ENCODE data around the gene REG3A. TPM values are rescaled to one million over a fixed set of nuclear protein-coding genes. Genes with fewer than 3 reads are reported as not detected.

REG3A gene
- total RNA-seq (2014; rRNA removed; shearing (Covaris generic)) = not detected in 2 replicates

DNA sequence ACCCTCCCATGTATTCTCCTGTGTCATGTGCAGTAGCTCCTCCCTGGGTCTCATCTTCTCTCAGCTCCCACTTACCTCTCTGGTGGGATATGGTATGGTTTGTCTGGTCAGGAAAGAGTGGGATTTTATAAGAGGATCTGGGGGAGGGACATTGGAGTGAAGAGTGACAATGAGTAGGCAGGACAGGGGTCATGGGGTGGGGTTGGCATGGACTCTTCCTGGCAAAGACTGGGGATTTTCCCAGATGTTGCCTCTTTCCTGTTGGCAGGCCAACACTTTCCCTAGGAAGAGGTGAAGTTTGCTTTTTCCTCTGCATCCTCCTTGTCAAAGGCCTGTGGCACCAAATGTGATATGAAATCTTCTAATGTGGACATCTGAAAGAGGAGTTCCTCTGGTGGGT lies at the start of gene REG3A:
Gene REG3A, minus strand, starts transcription at position 101 of the 400 bp plus-strand sequence. CDS start 348 bp downstream, outside the sequence.
- no peak for DNase-seq (ENCODE audit: low spot score)

DNA sequence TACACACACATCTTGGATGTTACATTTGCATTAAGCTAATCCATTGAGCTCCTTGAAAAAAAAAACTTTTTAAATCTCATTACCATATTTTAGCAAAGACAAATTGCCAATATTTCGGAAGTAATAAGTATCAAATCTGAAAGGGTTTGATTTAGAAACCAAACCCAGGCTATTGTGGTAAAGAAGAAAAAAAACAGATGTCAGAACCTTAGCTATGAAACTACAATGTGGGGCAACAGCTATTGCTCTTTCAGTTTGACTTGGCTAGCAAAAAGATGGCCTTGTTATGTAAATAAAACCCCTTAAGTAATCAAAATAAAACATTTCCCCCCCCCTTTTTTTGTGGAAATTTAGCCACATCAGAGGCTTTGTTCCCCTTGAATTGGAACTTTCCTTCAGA lies 41.2 kb upstream of the REG3A start:
- DNase-seq (ENCODE audit: low spot score) = no peak

DNA sequence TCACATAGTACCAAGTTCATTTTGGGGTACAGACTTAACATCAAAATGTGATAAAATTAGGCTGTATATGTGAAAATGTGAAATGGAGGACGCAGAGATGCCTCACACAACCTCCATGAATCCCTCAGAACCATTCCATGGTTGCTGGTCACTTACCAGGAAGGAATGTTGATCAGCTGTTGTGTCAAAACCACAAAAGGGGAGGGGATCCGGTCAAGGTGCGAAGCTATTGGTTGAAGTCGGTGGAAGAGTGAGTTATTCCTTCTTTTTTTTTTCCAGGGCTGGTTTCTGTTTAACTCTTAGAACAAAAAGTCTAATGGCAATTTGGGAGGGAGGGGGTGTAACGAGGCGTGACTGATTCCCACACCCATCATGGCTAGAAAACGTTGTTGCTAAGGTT lies 32.3 kb upstream of the REG3A start:
- peak; percentile 4 for DNase-seq (ENCODE audit: low spot score)

DNA sequence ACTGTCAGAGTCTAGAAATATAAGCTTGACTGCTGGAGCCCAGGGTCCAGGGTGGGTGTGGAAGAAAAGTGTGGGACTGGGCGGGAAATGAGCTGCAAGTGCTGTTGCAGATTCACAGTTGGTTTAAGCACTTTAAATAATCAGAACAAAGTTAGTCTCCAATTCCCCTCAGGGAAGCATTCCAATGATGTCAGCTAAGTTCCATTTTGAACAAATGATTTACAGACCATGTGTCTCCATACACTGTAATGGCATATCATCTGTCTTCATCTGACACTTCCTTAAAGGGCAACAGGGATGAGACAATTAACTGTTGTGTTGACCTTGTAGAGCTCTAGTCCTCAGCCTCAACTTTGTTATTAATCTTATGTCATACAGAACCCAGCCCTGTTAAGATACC lies 31.5 kb upstream of the REG3A start:
- DNase-seq (ENCODE audit: low spot score) = no peak

DNA sequence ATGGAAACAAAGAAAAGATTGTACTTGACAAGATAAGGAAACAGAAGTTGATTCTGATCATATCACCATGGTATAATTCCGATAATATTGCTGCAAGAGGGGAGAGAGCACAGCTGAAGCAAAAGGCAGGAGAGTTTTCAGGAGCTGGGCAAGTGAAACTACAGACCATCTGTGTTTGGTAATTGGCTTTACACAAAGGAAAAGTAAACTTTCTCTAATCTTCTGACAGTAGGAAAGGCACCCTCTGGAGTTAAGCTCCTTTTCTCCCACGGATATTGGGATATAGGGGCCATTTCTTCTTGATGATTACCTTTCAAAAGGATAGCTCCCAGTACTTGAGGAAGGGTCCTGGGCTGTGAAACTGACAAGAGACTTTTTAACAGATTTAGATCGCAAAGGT lies 29.9 kb upstream of the REG3A start:
- no peak for DNase-seq (ENCODE audit: low spot score)

DNA sequence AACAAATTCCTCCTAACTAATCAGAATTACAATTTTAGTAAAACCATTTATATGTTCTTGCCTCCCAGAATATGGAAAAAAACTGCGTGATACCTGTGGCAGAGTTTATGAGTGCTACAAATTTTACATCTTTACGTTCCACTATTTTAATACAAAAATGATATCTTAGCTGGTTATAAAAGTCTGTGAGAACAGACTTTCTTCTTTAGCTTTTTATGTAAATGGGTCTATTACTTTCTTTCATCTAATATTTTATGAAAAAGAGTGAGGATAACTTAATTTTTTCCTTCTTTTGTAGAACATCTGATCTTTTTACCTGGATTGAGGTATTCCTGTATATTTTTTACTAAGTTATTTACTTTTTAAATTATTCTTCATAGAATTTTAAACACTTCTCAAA lies 22.1 kb upstream of the REG3A start:
- DNase-seq (ENCODE audit: low spot score) = no peak

DNA sequence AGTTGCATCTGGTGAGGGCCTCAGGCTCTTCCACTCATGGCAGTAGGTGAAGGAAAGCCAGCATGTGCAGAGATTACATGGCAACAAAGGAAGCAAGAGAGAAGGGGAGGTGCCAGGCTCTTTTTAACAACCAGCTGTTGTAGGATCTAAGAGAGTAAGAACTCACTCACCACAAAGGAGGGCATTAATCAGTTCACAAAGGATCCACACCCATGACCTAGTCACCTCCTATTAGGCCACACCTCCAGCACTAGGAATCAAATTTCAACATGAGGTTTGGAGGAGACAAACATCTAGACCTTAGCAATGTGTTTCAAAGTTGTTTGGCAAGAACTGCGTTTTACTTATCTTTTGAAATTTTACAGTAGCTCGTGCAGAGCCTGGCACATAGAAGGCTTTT lies 20.5 kb upstream of the REG3A start:
- DNase-seq (ENCODE audit: low spot score) = no peak

DNA sequence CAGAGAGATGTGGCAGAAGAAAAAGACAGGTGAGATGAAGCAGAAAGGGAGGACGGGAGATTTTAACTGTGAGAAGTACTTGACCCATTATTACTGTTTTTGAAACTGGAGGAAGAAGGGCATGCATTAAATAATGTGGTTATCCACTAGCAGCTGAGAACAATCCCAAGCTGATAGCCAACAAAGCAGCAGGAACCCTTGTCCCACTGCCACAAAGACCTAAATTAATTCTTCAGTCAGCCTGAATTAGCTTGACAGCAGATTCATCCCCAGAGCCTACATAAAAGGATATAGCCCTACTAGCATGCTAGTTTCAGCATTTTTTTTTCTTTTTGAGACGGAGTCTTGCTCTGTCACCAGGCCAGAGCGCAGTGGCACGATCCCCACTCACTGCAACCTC lies 19.5 kb upstream of the REG3A start:
- no peak for DNase-seq (ENCODE audit: low spot score)

DNA sequence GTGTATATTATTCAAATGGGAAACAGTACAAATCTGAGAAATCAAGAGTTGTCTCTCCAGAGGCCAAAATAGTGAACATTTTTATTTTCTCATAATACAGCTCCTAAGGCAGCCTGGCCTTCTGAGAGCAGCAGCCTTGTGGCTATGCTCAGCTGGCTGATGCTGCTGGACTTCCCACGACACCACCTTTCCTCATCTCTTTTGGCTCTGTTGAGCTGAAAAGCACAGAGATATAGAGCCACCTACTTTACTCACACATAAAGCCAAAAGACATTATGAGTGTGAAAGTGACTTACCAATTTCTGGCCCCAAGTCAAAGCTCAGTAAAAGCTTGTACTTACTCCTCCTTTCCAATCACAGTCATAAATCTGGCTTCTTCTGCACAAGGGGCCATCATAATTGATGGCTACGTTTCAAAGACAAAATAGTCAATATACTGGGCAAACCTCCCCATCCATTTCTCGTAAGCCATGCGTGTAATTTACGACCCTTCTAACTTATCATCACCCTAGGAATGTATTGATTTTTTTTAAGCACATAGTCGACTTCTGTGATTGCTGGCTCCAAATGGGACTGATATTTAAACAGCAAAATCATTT lies 18.6 kb upstream of the REG3A start:
- DNase-seq (ENCODE audit: low spot score) = no peak

DNA sequence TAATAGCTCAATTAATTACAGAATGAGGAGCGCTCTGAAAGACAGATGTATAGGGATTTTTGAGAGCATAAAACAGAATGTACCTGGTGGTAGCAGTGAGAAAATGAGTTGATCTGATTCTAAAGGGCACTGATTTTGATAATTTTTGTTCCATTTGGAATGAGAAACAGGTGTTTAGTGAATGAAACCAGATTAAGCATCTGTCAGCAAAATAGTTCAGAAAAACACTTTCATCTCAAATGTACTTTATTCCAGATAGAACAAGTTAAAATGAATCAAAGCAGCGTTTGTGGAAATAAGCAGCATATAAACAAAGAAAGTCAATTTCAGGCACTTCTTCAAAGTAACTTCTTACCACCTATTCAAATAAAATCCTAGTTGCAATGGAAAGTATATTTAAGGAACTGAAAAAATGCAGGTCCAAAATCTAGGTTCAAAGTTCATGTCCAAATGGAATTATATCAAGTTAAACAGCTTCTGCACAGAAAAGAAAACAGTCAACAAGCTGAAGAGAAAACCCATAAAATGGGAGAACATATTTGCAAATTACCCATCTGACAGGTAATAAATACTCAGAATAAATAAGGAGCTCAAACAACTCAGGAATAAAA lies 11.9 kb upstream of the REG3A start:
- DNase-seq (ENCODE audit: low spot score) = no peak

DNA sequence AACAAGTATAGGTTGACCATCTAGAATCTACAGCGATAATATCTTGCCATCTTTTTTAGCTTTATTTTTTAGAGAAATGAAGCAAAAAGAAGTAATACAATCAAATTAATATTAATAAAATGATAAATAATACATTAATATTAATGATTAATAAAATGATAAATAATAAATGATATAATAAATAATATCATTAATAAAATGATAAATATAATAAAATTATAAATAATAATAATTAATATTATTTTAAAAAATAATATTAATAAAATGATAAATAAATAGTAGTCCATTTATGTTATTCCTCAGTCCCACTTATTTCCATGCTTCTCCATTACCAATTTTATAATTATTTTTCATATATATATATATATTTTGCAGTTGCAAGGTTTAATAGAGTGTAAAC lies 3.2 kb upstream of the REG3A start:
- no peak for DNase-seq (ENCODE audit: low spot score)

DNA sequence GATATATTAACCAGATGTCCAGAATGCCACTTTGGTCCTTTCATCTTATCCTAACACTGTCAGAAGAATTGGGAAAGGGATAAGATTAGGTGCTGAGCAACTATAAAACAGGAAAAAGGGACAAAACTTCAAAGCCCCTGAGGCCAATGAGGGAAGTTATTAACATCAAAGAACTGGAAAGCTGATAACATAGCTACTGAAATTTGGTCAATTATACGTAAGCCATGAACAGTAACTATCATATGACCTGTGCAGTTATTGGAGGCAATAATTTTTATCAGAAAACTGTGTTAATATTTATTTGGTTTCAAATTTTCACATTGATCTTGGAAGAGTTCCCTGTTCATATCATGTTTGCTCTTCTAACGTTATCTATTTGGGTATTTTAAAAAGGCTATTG lies 2.6 kb upstream of the REG3A start:
- no peak for DNase-seq (ENCODE audit: low spot score)

DNA sequence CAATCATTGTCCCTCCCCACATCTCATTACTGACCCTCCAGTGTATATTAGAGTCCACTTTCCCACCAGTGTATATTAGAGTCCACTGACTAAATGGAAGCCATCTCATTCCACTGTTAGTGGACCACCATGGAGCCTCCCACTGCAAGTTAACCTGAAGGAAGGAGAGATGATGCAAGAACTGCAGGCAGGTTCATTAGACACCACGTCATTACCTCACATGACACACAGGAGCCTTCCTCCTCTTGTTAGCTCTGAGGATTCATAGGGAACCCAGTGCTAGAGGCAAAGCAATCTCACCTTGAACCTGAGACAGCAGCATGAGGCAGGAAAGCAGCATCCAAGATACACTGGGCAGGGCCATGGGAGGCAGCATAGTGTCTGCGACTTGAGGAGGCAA lies 523 bp downstream of the REG3A start:
- no peak for DNase-seq (ENCODE audit: low spot score)

DNA sequence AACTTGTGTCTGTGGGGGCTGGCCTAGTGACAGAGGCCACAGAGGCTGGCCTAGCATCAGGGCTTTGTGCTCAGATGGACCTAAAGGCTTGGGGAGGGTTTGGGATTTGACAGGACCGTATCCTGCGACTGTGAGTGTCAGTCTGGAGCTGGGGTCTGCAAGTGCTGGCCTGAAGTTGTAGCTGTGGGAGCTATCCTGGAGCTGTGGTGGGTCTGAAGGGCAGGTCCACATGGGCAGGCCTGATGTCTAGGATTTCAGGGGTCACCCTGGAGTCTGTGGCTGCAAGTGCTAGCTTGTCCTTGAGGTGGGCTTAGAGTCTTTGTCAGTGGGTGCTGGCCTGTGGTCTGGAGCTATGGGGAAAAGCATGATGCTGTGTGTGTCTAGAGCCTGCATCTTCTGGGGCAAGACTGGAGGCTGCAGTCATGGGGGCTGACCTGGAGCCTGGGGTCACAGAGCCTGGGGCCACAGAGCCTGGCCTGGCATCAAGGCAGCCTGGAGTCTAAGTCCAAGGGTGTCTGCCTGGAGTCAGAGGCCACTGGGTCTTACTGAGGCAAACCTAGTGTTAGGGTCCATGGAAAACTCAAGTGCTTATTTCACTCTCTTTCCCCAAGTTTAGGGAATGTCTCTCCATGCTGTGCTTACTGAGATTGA lies 3.6 kb downstream of the REG3A start:
- no peak for DNase-seq (ENCODE audit: low spot score)

DNA sequence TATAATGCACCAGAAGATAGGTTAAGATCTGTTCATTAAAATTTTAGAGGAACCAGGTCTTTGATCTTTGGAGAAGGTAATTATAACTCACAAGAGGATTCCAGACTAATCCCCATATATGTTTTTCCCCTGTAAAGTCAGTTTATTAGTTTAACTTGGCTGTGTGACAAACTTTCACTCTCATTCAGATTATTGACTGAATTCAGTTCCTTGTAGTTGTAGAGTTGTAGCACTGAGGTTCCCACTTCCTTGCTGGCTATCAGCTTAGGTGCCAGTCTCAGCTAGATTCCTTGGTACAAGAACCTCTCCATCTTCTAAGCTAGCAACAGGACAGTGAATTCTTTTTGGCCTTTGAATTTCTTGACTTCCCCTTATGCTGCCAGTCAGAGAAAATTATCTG lies 20.1 kb downstream of the REG3A start:
- DNase-seq (ENCODE audit: low spot score) = no peak

DNA sequence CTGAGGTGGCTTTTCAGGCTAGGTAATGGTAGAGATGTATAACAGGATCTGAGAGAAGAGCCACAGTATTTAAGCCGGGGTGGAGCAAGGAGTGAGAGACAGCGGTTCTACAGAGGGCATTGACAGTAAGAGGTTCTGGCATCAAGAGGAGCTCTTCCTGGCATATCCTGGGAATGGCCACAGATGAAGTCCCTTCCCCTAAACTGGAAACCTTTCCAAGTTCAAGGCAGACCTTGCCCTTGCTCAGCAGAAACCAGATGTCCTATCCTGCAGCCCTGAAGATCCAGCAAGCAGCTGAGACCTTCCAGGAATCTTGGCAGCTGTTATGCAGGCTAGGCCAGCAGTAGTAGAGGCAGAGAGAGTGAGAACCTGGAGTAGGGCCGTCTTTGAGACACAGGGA lies 21.2 kb downstream of the REG3A start:
- DNase-seq (ENCODE audit: low spot score) = no peak

DNA sequence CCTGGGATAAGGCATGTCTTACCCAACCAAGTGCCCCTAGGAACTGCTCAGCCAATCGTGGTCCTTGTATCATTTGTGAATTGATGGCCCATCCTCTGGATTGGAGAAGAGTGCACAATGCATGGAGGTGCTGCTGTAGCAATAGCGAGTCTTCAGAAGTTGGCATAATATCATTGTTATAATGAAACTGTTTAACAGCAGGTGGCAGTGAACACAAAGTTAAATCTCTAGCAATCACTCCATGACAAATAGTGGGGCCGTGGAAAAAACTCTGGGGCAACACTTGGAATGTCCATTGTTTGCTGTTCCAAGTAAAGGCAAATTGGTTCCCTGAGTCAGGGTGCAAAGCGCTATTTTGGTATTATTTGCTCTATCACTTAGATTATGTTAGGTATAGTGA lies 27.9 kb downstream of the REG3A start:
- DNase-seq (ENCODE audit: low spot score) = no peak

DNA sequence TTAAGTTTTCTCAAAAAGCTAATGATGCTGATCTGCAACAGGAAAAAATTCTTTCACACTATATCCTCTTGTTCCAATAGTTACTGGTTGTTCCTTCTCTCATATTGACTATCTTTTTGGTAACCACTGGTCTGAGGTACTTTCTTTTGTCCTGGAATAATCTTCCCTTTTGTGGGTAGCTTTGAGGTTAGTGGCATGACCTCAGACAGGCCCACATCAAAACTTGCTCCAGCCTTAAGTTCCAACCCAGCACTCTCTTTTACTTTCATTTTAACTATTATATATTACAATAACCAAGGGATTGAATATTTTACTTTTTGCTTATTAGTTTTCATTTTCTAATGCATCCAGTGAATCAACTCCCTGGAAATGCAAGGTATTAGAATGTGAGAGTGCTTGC lies 29.7 kb downstream of the REG3A start:
- no peak for DNase-seq (ENCODE audit: low spot score)

DNA sequence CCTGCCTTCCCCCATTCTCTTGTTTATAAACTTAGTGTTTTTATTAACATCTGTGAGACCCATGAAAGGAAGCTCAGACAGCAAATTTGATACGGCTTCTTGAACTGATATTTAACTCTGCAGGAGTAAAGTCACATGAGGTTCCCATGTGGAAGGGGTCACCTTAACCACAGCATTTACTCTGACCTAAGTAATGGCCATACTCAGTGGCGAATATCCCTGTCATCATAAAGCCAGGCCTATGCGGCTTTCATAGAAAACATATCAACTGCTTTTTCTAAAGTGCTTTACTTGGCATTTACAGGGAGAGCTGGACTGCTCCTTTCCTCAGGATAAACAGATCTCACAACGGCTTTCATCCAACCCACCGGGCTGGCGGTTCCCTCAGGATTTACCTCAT lies 30.3 kb downstream of the REG3A start:
- DNase-seq (ENCODE audit: low spot score) = no peak

DNA sequence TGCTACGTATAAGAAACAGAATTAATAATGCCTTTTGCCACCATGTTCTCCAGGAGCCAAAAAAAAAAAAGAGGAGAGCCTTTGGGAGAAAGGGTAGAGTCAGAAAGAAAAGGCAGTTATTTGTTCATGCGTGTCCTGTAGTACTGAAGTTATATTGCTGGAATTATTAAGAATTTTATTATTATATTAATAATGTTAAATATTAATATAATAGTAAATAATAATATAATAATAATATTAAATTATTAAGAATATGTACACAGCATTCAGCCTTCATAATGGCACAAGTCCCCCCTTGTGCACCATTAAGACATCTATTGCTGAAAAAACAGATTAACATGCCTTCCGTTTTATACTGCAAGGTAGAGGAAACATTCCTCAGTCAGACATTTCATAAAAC lies 31.1 kb downstream of the REG3A start:
- no peak for DNase-seq (ENCODE audit: low spot score)

DNA sequence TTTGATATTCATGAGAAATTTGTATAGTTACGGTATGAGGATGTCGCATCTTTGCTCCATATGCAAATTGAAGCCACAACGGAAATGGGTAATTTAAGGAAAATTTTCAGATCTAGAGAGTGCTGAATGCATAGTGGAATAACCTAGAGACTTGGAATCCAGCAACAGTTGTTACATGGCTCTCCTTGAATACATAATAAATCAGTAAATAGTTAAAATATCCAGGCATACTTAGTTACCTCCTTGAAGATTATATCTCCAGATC lies 33.9 kb downstream of the REG3A start:
- no peak for DNase-seq (ENCODE audit: low spot score)

DNA sequence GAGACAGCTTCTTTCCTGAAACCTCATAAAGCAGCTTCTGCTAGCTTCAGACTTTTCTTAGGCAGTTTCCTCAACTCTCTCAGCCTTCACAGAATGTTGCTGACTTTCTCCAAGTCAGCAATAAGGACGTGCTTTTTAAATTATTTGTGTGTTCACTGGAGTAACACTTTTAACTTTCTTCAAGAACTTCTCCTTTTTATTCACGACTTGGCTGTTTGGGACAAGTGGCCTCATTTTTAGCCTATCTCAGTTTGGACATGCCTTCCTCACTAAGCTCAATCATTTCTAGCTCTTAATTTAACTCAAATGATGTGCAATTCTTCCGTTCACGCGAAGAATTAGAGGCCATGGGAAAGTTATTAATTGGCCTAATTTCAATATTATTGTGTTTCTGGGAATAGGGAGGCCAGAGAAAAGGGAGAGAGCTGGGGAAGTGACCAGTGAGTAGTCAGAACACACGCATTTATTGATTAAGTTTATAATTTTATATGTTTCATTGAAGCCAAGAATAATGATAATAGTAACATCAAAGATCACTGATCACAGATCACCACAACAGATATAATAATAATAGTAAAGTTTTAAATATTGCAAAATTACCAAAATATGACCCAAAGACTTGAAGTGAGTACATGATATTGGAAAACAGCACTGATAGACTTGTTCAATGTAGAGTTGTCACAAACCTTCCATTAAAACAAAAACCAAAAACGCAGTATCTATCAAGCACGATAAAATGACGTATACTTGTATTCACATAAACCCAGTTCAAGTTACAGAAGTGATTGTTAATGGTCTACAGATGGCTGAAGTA lies 34.4 kb downstream of the REG3A start:
- no peak for DNase-seq (ENCODE audit: low spot score)

DNA sequence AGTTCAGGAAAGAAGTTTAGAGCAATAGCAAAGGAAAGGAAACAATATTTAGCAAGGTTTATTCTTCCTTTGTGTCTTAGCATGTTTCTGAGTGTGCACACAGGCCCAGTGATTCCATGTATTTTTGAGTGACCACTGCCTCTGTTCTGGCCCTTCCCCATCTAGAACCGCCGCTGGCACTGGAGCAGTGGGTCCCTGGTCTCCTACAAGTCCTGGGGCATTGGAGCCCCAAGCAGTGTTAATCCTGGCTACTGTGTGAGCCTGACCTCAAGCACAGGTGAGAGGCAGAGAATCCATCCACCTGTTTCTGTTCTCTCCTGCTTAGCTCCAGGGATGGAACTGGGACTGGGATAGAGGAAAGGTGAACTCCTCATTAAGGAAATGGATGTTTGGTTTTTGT lies 36.9 kb downstream of the REG3A start:
- DNase-seq (ENCODE audit: low spot score) = no peak
